GM12874 (cell line): ENCODE measurements around the gene SH3D19.

Experiments used
- TF ChIP-seq, protein P1 (sequence below): IDR thresholded peaks from 2 replicates; pipeline ENCODE4 v1.5.1; 2011; ENCODE audit warnings: low read depth, mild to moderate bottlenecking, control low read depth, low read length, moderate library complexity; ENCODE audit not compliant: insufficient read depth

SH3D19 gene

GRCh38 chr4:151219091-151219490, 106.3 kb downstream of the SH3D19 start:
- TF ChIP-seq, protein P1, sequence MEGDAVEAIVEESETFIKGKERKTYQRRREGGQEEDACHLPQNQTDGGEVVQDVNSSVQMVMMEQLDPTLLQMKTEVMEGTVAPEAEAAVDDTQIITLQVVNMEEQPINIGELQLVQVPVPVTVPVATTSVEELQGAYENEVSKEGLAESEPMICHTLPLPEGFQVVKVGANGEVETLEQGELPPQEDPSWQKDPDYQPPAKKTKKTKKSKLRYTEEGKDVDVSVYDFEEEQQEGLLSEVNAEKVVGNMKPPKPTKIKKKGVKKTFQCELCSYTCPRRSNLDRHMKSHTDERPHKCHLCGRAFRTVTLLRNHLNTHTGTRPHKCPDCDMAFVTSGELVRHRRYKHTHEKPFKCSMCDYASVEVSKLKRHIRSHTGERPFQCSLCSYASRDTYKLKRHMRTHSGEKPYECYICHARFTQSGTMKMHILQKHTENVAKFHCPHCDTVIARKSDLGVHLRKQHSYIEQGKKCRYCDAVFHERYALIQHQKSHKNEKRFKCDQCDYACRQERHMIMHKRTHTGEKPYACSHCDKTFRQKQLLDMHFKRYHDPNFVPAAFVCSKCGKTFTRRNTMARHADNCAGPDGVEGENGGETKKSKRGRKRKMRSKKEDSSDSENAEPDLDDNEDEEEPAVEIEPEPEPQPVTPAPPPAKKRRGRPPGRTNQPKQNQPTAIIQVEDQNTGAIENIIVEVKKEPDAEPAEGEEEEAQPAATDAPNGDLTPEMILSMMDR = no peak

DNA sequence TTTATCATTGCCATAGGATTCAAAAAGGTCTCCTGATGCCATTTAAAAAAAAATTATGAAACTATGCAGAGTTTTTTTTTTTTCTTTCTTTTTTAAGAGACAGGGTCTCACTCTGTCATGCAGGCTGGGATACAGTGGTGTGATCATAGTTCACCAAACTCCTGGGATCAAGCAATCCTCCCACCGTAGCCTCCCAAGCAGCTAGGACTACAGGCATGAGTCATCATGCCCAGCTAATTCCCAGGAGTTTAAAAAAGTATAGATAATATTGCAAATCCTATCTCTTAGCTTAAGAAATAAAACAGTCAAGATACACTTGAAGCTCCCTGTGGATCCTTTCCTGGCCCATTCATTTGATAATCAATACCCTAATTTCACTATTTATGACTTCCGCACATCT, 107.1 kb downstream of the SH3D19 start:
- TF ChIP-seq, protein P1 = no peak

DNA sequence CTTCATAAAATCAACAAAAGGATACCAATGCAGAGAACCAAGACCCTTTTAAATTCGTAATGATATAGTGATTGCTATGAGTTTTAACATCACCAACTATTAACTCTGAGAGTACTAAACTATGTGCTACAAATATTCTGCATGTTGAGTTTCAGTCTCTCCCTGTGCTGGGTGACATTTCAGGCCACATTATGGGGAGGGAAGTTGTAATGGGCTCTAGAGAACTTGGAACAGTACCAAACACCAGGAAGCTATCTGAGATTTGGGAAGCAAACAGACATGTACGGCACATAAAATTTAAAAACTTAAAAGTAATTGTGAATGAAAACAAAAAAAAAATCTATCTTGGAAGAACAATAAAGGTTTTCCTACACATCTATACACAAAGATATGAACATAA, 108.1 kb downstream of the SH3D19 start:
- TF ChIP-seq, protein P1 = no peak

- TF ChIP-seq, protein P1 = no peak
Measured at GRCh38 chr4:151215295-151215694, 110.1 kb downstream of the SH3D19 start.

DNA sequence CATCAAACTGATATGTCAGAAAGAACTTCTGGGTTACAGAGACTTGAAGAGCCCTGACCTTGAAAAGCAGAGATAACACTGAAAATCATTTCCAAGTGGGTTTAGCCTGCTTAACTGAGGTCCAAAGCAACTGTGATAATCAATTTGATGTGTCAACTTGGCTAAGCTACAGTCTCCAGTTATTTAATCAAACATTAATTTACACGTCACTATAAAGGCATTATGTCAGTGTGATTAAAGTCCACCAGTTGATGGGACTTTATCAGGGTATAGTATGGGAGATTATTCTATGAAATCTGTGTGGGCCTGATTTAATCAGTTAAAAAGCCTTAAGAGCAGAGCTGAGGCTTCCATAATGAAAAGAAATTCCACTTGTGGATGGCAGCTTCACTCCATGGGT, 117.5 kb downstream of the SH3D19 start:
- TF ChIP-seq, protein P1 = no peak

DNA sequence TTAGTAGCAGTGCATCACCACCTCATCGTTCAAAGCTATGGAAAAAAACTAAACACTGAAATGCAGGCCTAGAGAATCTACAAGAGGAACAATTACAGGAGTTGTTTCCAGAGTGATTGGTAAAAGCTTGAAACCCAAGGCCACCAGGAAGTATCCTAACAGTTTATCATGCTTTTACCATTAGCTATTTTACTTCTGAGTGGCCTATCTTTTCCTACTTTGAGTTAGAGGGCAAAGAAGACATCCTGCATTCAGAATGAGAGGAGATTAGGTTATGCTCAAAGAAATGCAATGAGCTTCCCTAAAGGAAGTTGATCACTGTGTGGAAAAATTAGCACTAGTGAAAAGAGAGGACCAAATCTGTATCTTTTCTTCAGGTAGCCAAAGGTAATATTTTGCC, 118.2 kb downstream of the SH3D19 start:
- TF ChIP-seq, protein P1 = no peak

- TF ChIP-seq, protein P1 = no peak
Measured at GRCh38 chr4:151206241-151207005, 119.0 kb downstream of the SH3D19 start.

- TF ChIP-seq, protein P1 = no peak
Measured at GRCh38 chr4:151205722-151206121, 119.7 kb downstream of the SH3D19 start.
